ENCODE results near the gene POU3F1.

GRCh38 chr1:38088791-38089190, 42.2 kb upstream of the POU3F1 start:
- TF ChIP-seq RAD21 (IDR thresholded peaks at IDR 0.05; ENCODE audit: low read length) (no peak), RFX5 (IDR thresholded peaks at IDR 0.05; ENCODE audit: low read depth, low read length) (no peak), POLR2A (IDR thresholded peaks at IDR 0.05; ENCODE audit: low read depth, low read length) (no peak), CTCF (conservative IDR thresholded peaks at IDR 0.05; ENCODE audit: low read depth, low read length) (no peak), USF2 (IDR thresholded peaks at IDR 0.05; ENCODE audit: low read depth, low read length) (no peak), CEBPB (IDR thresholded peaks at IDR 0.05; ENCODE audit: low read depth, low read length) (no peak), RCOR1 (IDR thresholded peaks at IDR 0.05; ENCODE audit: insufficient replicate concordance, low read length) (no peak), BHLHE40 (IDR thresholded peaks at IDR 0.05; ENCODE audit: low read depth, low read length) (no peak)
